HEK293 (cell line): ENCODE results near the gene HTR4.

Experiments
- CTCF ChIA-PET: fragments of 350-600 bp; formaldehyde crosslinking; extraction: SDS; loops from one replicate; lab custom pipeline; 2021; ENCODE audit warnings: antibody characterized with exemption; lab: Yijun Ruan, JAX
- POLR2A ChIA-PET: fragments of 300-600 bp; formaldehyde crosslinking; extraction: SDS; loops from one replicate; lab custom pipeline; 2020; ENCODE audit warnings: antibody characterized with exemption, inconsistent platforms; lab: Yijun Ruan, JAX
- H3K27ac ChIP-seq: fragments of 200-500 bp; sonication (Bioruptor generic); 2 replicates; pipeline ENCODE4 v1.5.1; 2014; ENCODE audit warnings: low read depth, low read length, control low read depth, inconsistent platforms; ENCODE audit errors: extremely low read depth
- H3K36me3 ChIP-seq, 2 experiments: fragments of 200-500 bp in 1 of 2; sonication (Bioruptor generic) in 1 of 2; 1 replicate in 1 of 2; 2 replicates in 1 of 2; pipeline ENCODE4 v1.5.1; 2014 to 2017; ENCODE audit warnings: inconsistent platforms in 2 of 2, low read length in 2 of 2; ENCODE audit not compliant: control insufficient read depth in 2 of 2, insufficient read depth in 1 of 2
- H3K4me1 ChIP-seq: fragments of 200-500 bp; sonication (Bioruptor generic); 2 replicates; pipeline ENCODE4 v1.5.1; 2014; ENCODE audit warnings: mild to moderate bottlenecking, low read length, inconsistent platforms; ENCODE audit not compliant: control insufficient read depth, insufficient read depth
- H3K4me3 ChIP-seq: 2 replicates; pipeline ENCODE4 v1.5.1; 2011; ENCODE audit warnings: low read depth, mild to moderate bottlenecking, control low read depth, low read length, moderate library complexity
- H3K9me3 ChIP-seq: fragments of 200-500 bp; sonication (Bioruptor generic); 2 replicates; pipeline ENCODE4 v1.5.1; 2014; ENCODE audit warnings: low read depth, low read length, inconsistent platforms; ENCODE audit not compliant: control insufficient read depth, insufficient read depth
- BCL11B ChIP-seq: fragments of 450-650 bp; formaldehyde crosslinking; IDR thresholded peaks from 2 replicates; pipeline ENCODE4 v1.5.1; 2016; ENCODE audit warnings: low read depth, missing biosample characterization, missing genetic modification characterization
- BCL6B ChIP-seq: fragments of 450-650 bp; formaldehyde crosslinking; IDR thresholded peaks from 2 replicates; pipeline ENCODE4 v1.5.1; 2017; ENCODE audit warnings: missing biosample characterization, missing genetic modification characterization
- HOXC10 ChIP-seq: sonication (generic); formaldehyde crosslinking; IDR thresholded peaks from 2 replicates; pipeline ENCODE4 v1.8.1; 2023; ENCODE audit warnings: mild to moderate bottlenecking, missing genetic modification reagents
- KLF10 ChIP-seq: fragments of 450-650 bp; IDR thresholded peaks from 2 replicates; pipeline ENCODE4 v1.5.1; 2018; ENCODE audit warnings: missing biosample characterization, mild to moderate bottlenecking, missing genetic modification characterization
- KLF17 ChIP-seq: fragments of 450-650 bp; formaldehyde crosslinking; IDR thresholded peaks from 2 replicates; pipeline ENCODE4 v1.5.1; 2016; ENCODE audit warnings: missing biosample characterization, missing genetic modification characterization
- ZBTB10 ChIP-seq: fragments of 450-650 bp; formaldehyde crosslinking; IDR thresholded peaks from 2 replicates; pipeline ENCODE4 v1.5.1; 2016; ENCODE audit warnings: missing biosample characterization, missing genetic modification characterization
- ZBTB48 ChIP-seq: fragments of 450-650 bp; formaldehyde crosslinking; IDR thresholded peaks from 2 replicates; pipeline ENCODE4 v1.5.1; 2016; ENCODE audit warnings: missing biosample characterization, missing genetic modification characterization
- ZFP37 ChIP-seq: fragments of 450-650 bp; formaldehyde crosslinking; IDR thresholded peaks from 2 replicates; pipeline ENCODE4 v1.5.1; 2016; ENCODE audit warnings: missing biosample characterization, missing genetic modification characterization
- ZNF112 ChIP-seq: fragments of 450-650 bp; formaldehyde crosslinking; IDR thresholded peaks from 2 replicates; pipeline ENCODE4 v1.5.0; 2017; ENCODE audit warnings: missing biosample characterization, missing genetic modification characterization
- ZNF155 ChIP-seq: fragments of 450-650 bp; formaldehyde crosslinking; IDR thresholded peaks from 2 replicates; pipeline ENCODE4 v1.5.1; 2016; ENCODE audit warnings: missing biosample characterization, missing genetic modification characterization
- ZNF157 ChIP-seq: fragments of 450-650 bp; formaldehyde crosslinking; IDR thresholded peaks from 2 replicates; pipeline ENCODE4 v1.5.1; 2016; ENCODE audit warnings: missing biosample characterization, missing genetic modification characterization
- ZNF2 ChIP-seq: fragments of 450-650 bp; formaldehyde crosslinking; IDR thresholded peaks from 2 replicates; pipeline ENCODE4 v1.5.1; 2016; ENCODE audit warnings: missing biosample characterization, missing genetic modification characterization
- ZNF23 ChIP-seq: fragments of 450-650 bp; formaldehyde crosslinking; IDR thresholded peaks from 2 replicates; pipeline ENCODE4 v1.5.1; 2016; ENCODE audit warnings: missing biosample characterization, missing genetic modification characterization, borderline replicate concordance
- ZNF24 ChIP-seq: fragments of 450-650 bp; formaldehyde crosslinking; IDR thresholded peaks from 2 replicates; pipeline ENCODE4 v1.5.1; 2016; ENCODE audit warnings: missing biosample characterization, missing genetic modification characterization
- ZNF416 ChIP-seq: fragments of 450-650 bp; formaldehyde crosslinking; IDR thresholded peaks from 2 replicates; pipeline ENCODE4 v1.5.1; 2016; ENCODE audit warnings: missing biosample characterization, missing genetic modification characterization
- ZNF510 ChIP-seq: fragments of 450-650 bp; formaldehyde crosslinking; IDR thresholded peaks from 2 replicates; pipeline ENCODE4 v1.5.1; 2018; ENCODE audit warnings: mild to moderate bottlenecking, missing genetic modification characterization, missing biosample characterization; ENCODE audit not compliant: insufficient replicate concordance
- ZNF513 ChIP-seq: fragments of 450-650 bp; IDR thresholded peaks from 2 replicates; pipeline ENCODE4 v1.5.1; 2018; ENCODE audit warnings: missing biosample characterization, missing genetic modification characterization
- ZNF514 ChIP-seq: fragments of 450-650 bp; formaldehyde crosslinking; IDR thresholded peaks from 2 replicates; pipeline ENCODE4 v1.5.1; 2016; ENCODE audit warnings: missing biosample characterization, missing genetic modification characterization
- ZNF544 ChIP-seq: fragments of 450-650 bp; formaldehyde crosslinking; IDR thresholded peaks from 2 replicates; pipeline ENCODE4 v1.5.0; 2017; ENCODE audit warnings: missing biosample characterization, missing genetic modification characterization
- ZNF548 ChIP-seq: fragments of 450-650 bp; formaldehyde crosslinking; IDR thresholded peaks from 2 replicates; pipeline ENCODE4 v1.5.1; 2016; ENCODE audit warnings: missing biosample characterization, missing genetic modification characterization
- ZNF654 ChIP-seq: fragments of 450-650 bp; formaldehyde crosslinking; IDR thresholded peaks from 2 replicates; pipeline ENCODE4 v1.5.1; 2016; ENCODE audit warnings: low read depth, missing biosample characterization, missing genetic modification characterization
- ZNF747 ChIP-seq: fragments of 450-650 bp; formaldehyde crosslinking; IDR thresholded peaks from 2 replicates; pipeline ENCODE4 v1.5.1; 2016; ENCODE audit warnings: missing biosample characterization, missing genetic modification characterization
- ZNF791 ChIP-seq: fragments of 450-650 bp; formaldehyde crosslinking; IDR thresholded peaks from 2 replicates; pipeline ENCODE4 v1.5.1; 2016; ENCODE audit warnings: missing biosample characterization, missing genetic modification characterization
- ZSCAN16 ChIP-seq: fragments of 450-650 bp; formaldehyde crosslinking; IDR thresholded peaks from 2 replicates; pipeline ENCODE4 v1.5.1; 2016; ENCODE audit warnings: missing biosample characterization, missing genetic modification characterization
- ZSCAN18 ChIP-seq: fragments of 450-650 bp; formaldehyde crosslinking; IDR thresholded peaks from 2 replicates; pipeline ENCODE4 v1.5.1; 2016; ENCODE audit warnings: missing biosample characterization, missing genetic modification characterization
- ZSCAN23 ChIP-seq: fragments of 450-650 bp; formaldehyde crosslinking; IDR thresholded peaks from 2 replicates; pipeline ENCODE4 v1.5.1; 2016; ENCODE audit warnings: missing biosample characterization, missing genetic modification characterization

Gene HTR4

GRCh38 chr5:148558892-148559291, 95.4 kb downstream of the HTR4 start:
- Histone ChIP-seq H3K36me3 (no peaks in the 10 kb centered on the region), H3K27ac (no peak overlapping the region), H3K9me3 (no peaks in the 10 kb centered on the region), H3K4me1 (no peaks in the 10 kb centered on the region), H3K4me3 (no peak overlapping the region)
- TF ChIP-seq ZNF548 (tag by site-specific recombination) (no peak), ZNF112 (tag by site-specific recombination) (no peak), ZFP37 (no peak), ZNF2 (tag by site-specific recombination) (no peak), ZNF155 (tag by site-specific recombination) (no peak), ZNF157 (tag by site-specific recombination) (no peak), ZNF791 (tag by site-specific recombination) (no peak), BCL6B (no peak), ZNF747 (tag by site-specific recombination) (no peak), ZNF416 (tag by site-specific recombination) (no peak), KLF10 (tag by site-specific recombination) (no peak)
- POLR2A ChIA-PET = no interaction called here
- CTCF ChIA-PET = no interaction called here

GRCh38 chr5:148556835-148557234, 97.5 kb downstream of the HTR4 start:
- POLR2A ChIA-PET = no interaction called here
- Histone ChIP-seq H3K4me1 (no peaks in the 10 kb centered on the region), H3K9me3 (no peaks in the 10 kb centered on the region), H3K27ac (no peak overlapping the region), H3K4me3 (no peak overlapping the region), H3K36me3 (no peaks in the 10 kb centered on the region)
- TF ChIP-seq ZNF23 (tag by site-specific recombination) = no peak
- no peak for TF ChIP-seq KLF17 (tag by site-specific recombination)
- TF ChIP-seq ZBTB10 (tag by site-specific recombination) = no peak
- no peak for TF ChIP-seq HOXC10 (CRISPR knock-in tag)
- no peak for TF ChIP-seq KLF10 (tag by site-specific recombination)
- CTCF ChIA-PET = interaction anchor here (1.2 kb wide), 1 partner anchor 174 kb away, joined by 3 read pairs; no protein-coding TSS in a partner anchor

- Histone ChIP-seq H3K36me3 (no peaks in the 10 kb centered on the region), H3K4me1 (no peaks in the 10 kb centered on the region), H3K27ac (no peak overlapping the region), H3K9me3 (no peaks in the 10 kb centered on the region), H3K4me3 (no peak overlapping the region)
- ChIA-PET POLR2A (no interaction called here), CTCF (interaction anchor here (1.8 kb wide), 1 partner anchor 176 kb away, joined by 6 read pairs; no protein-coding TSS in a partner anchor)
- TF ChIP-seq ZNF510 = no peak
- TF ChIP-seq ZNF513 (tag by site-specific recombination) = no peak
- no peak for TF ChIP-seq ZNF24 (tag by site-specific recombination)
- no peak for TF ChIP-seq ZNF548 (tag by site-specific recombination)
- TF ChIP-seq ZSCAN18 (tag by site-specific recombination) = no peak
- TF ChIP-seq ZSCAN23 (tag by site-specific recombination) = no peak
- TF ChIP-seq ZNF654 (tag by site-specific recombination) = no peak
- TF ChIP-seq ZNF544 (tag by site-specific recombination) = no peak
- TF ChIP-seq ZBTB48 (tag by site-specific recombination) = no peak
- TF ChIP-seq ZNF514 (tag by site-specific recombination) = no peak
- TF ChIP-seq ZSCAN16 = no peak
- TF ChIP-seq BCL11B (tag by site-specific recombination) = no peak
Measured at GRCh38 chr5:148554621-148555020, 99.7 kb downstream of the HTR4 start.
